LNCaP clone FGC (cell line): ENCODE results near the gene RAPGEF5.
A peak's percentile ranks its signal among the peaks of the same experiment; 100 is the strongest.

Experiments used
- DNase-seq: peaks from one replicate; pipeline ENCODE4 v3.0.0-alpha.2; 2011; ENCODE audit warnings: low read depth
- H3K4me3 ChIP-seq: 2 replicates; pipeline ENCODE4 v1.5.1; 2011; ENCODE audit warnings: mild to moderate bottlenecking, low read depth, low read length, control low read depth
- TF ChIP-seq, protein P1 (sequence below): IDR thresholded peaks from 2 replicates; pipeline ENCODE4 v1.5.1; 2012; ENCODE audit warnings: mild to moderate bottlenecking; ENCODE audit not compliant: control insufficient read depth, insufficient read depth; ENCODE audit errors: extremely low read depth

RAPGEF5 gene

DNA sequence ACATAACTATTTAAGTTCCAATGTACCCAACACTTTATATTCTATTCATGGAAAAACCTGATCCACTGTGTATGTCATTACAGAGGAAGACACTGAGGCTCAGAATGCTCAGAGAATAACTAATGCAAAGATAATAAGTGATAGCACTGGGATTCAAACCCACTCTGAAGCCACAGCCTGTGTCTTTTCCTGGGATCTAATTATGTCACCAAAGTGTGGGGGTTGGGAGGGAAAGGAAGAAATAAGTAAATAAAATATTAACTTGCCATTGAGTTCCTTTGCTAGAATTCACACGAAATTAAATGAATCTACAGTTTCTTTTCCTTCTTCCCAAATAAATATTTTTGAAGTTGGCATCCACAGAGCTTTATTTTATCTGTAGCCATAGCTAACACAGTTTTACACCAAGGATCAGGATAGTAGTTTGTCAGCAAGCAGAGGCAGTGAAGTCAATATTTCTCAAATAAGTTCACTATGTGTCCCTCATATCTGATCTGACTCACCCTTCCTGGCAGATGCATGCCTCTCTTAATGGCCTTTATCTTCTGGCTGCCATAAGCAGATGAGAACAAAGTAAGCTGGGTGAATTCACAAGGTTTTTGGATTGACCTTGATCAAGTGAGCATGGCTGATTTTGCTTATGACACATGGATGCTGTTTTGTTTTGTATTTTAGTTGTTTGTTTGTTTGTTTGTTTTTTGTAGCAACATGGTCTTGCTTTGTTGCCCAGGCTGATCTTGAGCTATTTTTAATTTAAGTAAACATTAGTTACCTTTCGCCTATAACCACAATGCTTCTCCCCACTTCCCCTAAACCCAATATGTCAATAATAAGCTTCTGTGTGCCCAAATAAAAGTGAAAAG lies 6.3 kb downstream of the RAPGEF5 start:
- TF ChIP-seq, protein P1, sequence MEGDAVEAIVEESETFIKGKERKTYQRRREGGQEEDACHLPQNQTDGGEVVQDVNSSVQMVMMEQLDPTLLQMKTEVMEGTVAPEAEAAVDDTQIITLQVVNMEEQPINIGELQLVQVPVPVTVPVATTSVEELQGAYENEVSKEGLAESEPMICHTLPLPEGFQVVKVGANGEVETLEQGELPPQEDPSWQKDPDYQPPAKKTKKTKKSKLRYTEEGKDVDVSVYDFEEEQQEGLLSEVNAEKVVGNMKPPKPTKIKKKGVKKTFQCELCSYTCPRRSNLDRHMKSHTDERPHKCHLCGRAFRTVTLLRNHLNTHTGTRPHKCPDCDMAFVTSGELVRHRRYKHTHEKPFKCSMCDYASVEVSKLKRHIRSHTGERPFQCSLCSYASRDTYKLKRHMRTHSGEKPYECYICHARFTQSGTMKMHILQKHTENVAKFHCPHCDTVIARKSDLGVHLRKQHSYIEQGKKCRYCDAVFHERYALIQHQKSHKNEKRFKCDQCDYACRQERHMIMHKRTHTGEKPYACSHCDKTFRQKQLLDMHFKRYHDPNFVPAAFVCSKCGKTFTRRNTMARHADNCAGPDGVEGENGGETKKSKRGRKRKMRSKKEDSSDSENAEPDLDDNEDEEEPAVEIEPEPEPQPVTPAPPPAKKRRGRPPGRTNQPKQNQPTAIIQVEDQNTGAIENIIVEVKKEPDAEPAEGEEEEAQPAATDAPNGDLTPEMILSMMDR, result no peak
- 0 out of 2 replicates have a peak overlapping the region, but pooled peaks have one; percentile 2 for H3K4me3 ChIP-seq
- peak; percentile 95 for DNase-seq

DNA sequence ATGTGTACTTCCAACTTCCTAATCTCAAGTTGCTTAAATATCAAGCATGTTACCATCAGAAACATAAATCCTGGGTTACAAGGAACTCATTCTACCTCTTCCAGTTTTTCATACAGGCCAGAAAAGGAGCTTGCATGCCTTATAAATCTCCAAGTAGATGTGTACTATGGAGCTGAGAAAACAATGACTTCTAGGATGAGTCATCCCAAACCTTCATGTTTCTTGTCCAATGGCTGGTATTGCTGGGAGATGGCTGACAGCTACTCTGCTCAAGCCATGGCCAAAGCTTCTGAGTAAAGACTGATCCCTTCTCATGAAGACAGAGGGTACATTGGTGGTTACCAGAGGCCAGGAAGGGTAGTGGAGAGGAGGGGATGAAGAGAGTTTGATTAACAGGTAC lies 8.6 kb downstream of the RAPGEF5 start:
- no peak overlapping the region for H3K4me3 ChIP-seq
- no peak for DNase-seq
- TF ChIP-seq, protein P1, result no peak

DNA sequence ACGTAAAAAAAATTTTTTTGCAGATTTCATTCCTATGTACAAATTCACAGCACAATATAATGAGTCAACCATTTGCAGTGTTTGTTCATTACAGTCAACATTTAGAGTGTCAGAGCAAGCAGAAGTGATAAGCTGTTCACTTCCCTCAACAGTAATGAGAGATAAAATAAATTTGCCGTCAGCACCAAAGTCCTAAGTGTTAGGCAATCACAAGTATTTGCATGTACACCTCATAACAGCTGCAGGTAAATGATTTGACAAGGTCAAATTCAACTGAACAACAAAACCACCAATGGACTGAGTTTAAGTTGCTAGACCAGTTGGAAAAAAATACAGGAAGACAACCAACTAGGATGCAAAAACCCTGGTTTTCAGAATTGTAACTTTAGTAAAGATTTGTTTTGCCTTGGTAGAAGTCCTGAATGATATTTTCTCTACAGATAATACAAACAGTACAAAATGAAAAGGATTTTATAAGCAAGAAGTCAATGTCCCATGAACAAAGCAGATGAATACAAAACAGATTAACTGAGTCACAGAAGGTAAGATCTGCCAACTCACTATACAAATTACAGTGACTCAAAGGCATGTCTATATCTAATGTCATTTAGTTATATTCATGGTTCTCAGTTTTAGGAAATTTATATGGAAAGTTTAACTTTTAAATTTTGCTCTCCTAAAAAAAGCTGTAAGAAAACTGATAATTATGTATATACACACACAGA lies 10.4 kb downstream of the RAPGEF5 start:
- no peak overlapping the region for H3K4me3 ChIP-seq
- DNase-seq, result no peak
- TF ChIP-seq, protein P1, result no peak

DNA sequence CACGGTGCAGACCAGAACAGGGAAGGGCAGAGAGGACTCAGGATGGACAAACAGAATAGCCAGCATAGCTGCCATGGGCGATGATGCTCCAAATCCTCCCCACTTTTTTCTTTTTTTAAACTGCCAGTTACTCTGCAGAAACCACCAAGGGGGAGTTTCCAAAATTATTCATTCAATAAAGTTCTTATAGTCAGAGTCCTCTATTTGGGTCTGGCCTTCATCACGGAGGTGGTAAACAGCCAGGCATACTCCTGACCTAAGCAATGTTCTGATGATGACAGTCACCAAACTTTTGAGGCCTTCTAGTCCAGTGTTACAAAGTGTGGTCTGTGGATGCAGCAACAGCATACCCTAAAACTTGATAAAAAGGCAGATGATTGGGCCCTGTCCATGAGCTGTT lies 12.3 kb downstream of the RAPGEF5 start:
- H3K4me3 ChIP-seq, result no peak overlapping the region
- TF ChIP-seq, protein P1, result no peak
- no peak for DNase-seq

DNA sequence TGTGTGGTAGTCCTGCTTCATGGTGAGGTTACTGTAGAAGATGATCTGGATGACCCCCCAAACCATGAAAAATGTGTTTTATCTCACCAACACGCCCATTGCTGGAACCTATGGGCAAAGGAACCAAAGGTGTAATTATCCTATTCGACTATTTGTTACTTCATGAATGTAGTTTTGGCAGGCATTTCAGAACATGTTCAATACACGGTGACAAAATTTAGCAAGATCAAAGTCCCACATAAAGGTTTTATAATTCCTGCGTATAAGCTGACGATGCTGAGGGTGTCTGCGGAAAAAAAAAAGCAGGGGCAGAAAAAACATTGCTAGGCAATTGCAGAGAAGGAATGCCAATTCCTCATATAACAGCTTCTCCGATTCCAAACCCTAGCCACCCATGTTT lies 13.3 kb downstream of the RAPGEF5 start:
- no peak overlapping the region for H3K4me3 ChIP-seq
- TF ChIP-seq, protein P1, result no peak
- no peak for DNase-seq

DNA sequence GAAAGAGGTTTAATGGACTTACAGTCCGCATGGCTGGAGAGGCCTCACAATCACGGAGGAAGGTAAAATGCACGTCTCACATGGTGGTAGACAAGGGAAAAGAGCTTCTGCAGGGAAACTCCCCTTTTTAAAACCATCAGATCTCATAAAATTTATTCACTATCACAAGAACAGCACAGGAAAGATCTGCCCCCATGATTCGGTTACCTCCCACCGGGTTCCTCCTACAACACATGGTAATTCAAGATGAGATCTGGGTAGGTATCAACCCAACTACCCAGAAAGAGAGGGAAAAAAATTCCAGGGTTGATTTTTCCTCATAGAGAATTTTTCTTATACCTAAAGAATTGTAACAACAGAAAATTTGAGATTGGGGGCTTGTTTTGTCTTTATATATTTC lies 13.9 kb downstream of the RAPGEF5 start:
- no peak for DNase-seq
- TF ChIP-seq, protein P1, result no peak
- H3K4me3 ChIP-seq, result no peak overlapping the region
